K562 (cell line): ENCODE measurements around the gene CEP170. TPM values are rescaled to one million over a fixed set of nuclear protein-coding genes. Genes with fewer than 3 reads are reported as not detected.

Experiments
- ATAC-seq: fragments of 200-7000 bp; cut with Tn5 transposase; 3 replicates; pipeline ENCODE4 v1.9.1; 2020; ENCODE audit warnings: moderate library complexity
- BruUV-seq: library from RNA; stranded (reverse); fragments of 400-500 nt; replicated peaks from 2 replicates; lab custom pipeline; 2021; lab: Mats Ljungman, UMichigan
- CTCF ChIA-PET: fragments of 300-600 bp; formaldehyde crosslinking; extraction: SDS; loops from one replicate; lab custom pipeline; 2021; ENCODE audit warnings: low intra/inter-chr PET ratio; lab: Yijun Ruan, JAX
- POLR2A ChIA-PET: fragments of 300-600, 350-650 bp; sonication (Branson Sonifier 250); formaldehyde crosslinking; extraction: SDS; loops from one replicate; lab custom pipeline; 2021; ENCODE audit warnings: antibody characterized with exemption, inconsistent platforms; lab: Yijun Ruan, JAX
- DNase-seq, 4 experiments: peaks; one replicate each; pipeline versions ENCODE4 v3.0.0 to v3.0.0-alpha.2; 2011 to 2018; ENCODE audit warnings: low spot score in 3 of 4, mixed read lengths in 3 of 4; ENCODE audit errors: extremely low read depth in 1 of 4
- FAIRE-seq: peaks from 2 replicates; lab custom pipeline; 2011; peaks lifted over from hg19 to GRCh38; lab: Jason Lieb, UNC
- H2AFZ ChIP-seq: 2 replicates; pipeline ENCODE4 v1.6.0; 2011; ENCODE audit warnings: low read depth, low read length, control low read depth, inconsistent platforms
- H3K27ac ChIP-seq: fragments of 200-600 bp; 3 replicates; pipeline ENCODE4 v1.8.0; 2011; ENCODE audit warnings: low read depth, mild to moderate bottlenecking, control low read depth, inconsistent platforms, low read length, moderate library complexity, mixed read lengths; ENCODE audit errors: extremely low read depth
- H3K27me3 ChIP-seq, 2 experiments: fragments of 300-600 bp in 1 of 2; 2 replicates in 1 of 2; 3 replicates in 1 of 2; pipeline versions ENCODE4 v1.6.0 to v1.8.0; 2011; ENCODE audit warnings: inconsistent platforms in 2 of 2, low read length in 2 of 2, mild to moderate bottlenecking in 1 of 2, mixed read lengths in 1 of 2, moderate library complexity in 1 of 2; ENCODE audit not compliant: control insufficient read depth in 2 of 2, insufficient read depth in 2 of 2
- H3K36me3 ChIP-seq: fragments of 300-600 bp; 3 replicates; pipeline ENCODE4 v1.8.0; 2011; ENCODE audit warnings: mild to moderate bottlenecking, low read length, inconsistent platforms; ENCODE audit not compliant: control insufficient read depth, insufficient read depth
- H3K4me1 ChIP-seq, 2 experiments: fragments of 200-600 bp in 1 of 2; replicated peaks in 1 of 2; 2 replicates in 1 of 2; 3 replicates in 1 of 2; pipeline versions ENCODE4 v1.5.1 to v1.8.0; 2011; ENCODE audit warnings: inconsistent platforms in 2 of 2, low read length in 2 of 2, mild to moderate bottlenecking in 1 of 2, mixed read lengths in 1 of 2, moderate library complexity in 1 of 2; ENCODE audit not compliant: control insufficient read depth in 2 of 2, insufficient read depth in 2 of 2
- H3K4me2 ChIP-seq: 2 replicates; pipeline ENCODE4 v1.6.1; 2011; ENCODE audit warnings: low read length, control low read depth, inconsistent platforms, mixed read lengths; ENCODE audit not compliant: insufficient read depth
- H3K4me3 ChIP-seq: fragments of 200-600 bp; sonication (generic), shearing (Covaris generic); 2 replicates; pipeline ENCODE4 v1.5.1; 2016; ENCODE audit warnings: control low read depth, inconsistent platforms
- H3K79me2 ChIP-seq: fragments of 200-600 bp; 3 replicates; pipeline ENCODE4 v1.8.0; 2011; ENCODE audit warnings: low read length, inconsistent platforms; ENCODE audit not compliant: control insufficient read depth, insufficient read depth
- H3K9ac ChIP-seq, 2 experiments: 2 replicates each; pipeline versions ENCODE4 v1.6.0 to v1.6.1; 2011; ENCODE audit warnings: low read depth in 2 of 2, low read length in 2 of 2, control low read depth in 1 of 2, inconsistent platforms in 1 of 2, mild to moderate bottlenecking in 1 of 2, mixed read lengths in 1 of 2; ENCODE audit not compliant: insufficient read depth in 1 of 2
- H3K9me1 ChIP-seq: one replicate; pipeline ENCODE4 v1.6.0; 2011; ENCODE audit warnings: inconsistent platforms, mild to moderate bottlenecking, low read length, moderate library complexity; ENCODE audit not compliant: control insufficient read depth, insufficient read depth
- H3K9me3 ChIP-seq: replicated peaks from 2 replicates; pipeline ENCODE4 v1.5.1; 2011; ENCODE audit warnings: low read depth, low read length, inconsistent platforms; ENCODE audit not compliant: control insufficient read depth, insufficient read depth
- H4K20me1 ChIP-seq: replicated peaks from 2 replicates; pipeline ENCODE4 v1.6.1; 2011; ENCODE audit warnings: low read length, inconsistent platforms, mixed read lengths; ENCODE audit not compliant: control insufficient read depth, insufficient read depth
- EP400 ChIP-seq: fragments of 450-650 bp; IDR thresholded peaks from 2 replicates; pipeline ENCODE4 v1.6.1; 2017; ENCODE audit warnings: antibody characterized with exemption, mild to moderate bottlenecking, moderate library complexity
- HMG20A ChIP-seq: fragments of 450-650 bp; formaldehyde crosslinking; conservative IDR thresholded peaks from 2 replicates; pipeline ENCODE4 v1.4.0; 2020; ENCODE audit warnings: mild to moderate bottlenecking, mixed read lengths
- IRF9 ChIP-seq: fragments of 450-650 bp; IDR thresholded peaks from 2 replicates; pipeline ENCODE4 v1.6.1; 2016; ENCODE audit warnings: missing biosample characterization, missing genetic modification characterization
- NFE2 ChIP-seq: IDR thresholded peaks from 2 replicates; pipeline ENCODE4 v1.6.1; 2014; ENCODE audit warnings: antibody characterized with exemption, low read depth
- SMARCC2 ChIP-seq: fragments of 450-650 bp; IDR thresholded peaks from 2 replicates; pipeline ENCODE4 v1.6.1; 2017; ENCODE audit warnings: antibody characterized with exemption, moderate library complexity, mild to moderate bottlenecking, low read depth
- ZBTB40 ChIP-seq, 2 experiments: fragments of 450-650 bp in 1 of 2; sonication (generic) in 1 of 2; formaldehyde crosslinking in 1 of 2; IDR thresholded peaks; 2 replicates each; pipeline versions ENCODE4 v1.7.1 to v1.9.0; 2016 to 2022; ENCODE audit warnings: inconsistent platforms in 1 of 2, mild to moderate bottlenecking in 1 of 2, missing genetic modification reagents in 1 of 2
- ZNF639 ChIP-seq, 2 experiments: fragments of 200-800 bp in 1 of 2; sonication (Bioruptor generic) in 1 of 2; sonication (generic) in 1 of 2; formaldehyde crosslinking in 1 of 2; IDR thresholded peaks in 1 of 2; conservative IDR thresholded peaks in 1 of 2; 2 replicates each; pipeline versions ENCODE4 v1.5.0 to v1.6.1; 2016 to 2020; ENCODE audit warnings: missing compliant biosample characterization in 1 of 2, missing genetic modification characterization in 1 of 2, missing genetic modification reagents in 1 of 2
- WGBS: fragments of 100-300 bp; shearing (Covaris generic); methylation state at CpG from one replicate; pipeline ENCODE4 v1.1.6; 2016; ENCODE audit warnings: low coverage, mixed read lengths; ENCODE audit not compliant: insufficient coverage; ENCODE audit errors: missing lambda C conversion rate; 5-methylcytosine and 5-hydroxymethylcytosine counted together
- in situ Hi-C: fragments of 300-500 bp; cut with MboI; formaldehyde crosslinking; loops from 4 replicates; pipeline ENCODE4 v1.15.0; 2018; ENCODE audit warnings: inconsistent platforms, mixed read lengths
- intact Hi-C: fragments of 100-400 bp; cut with micrococcal nuclease; formaldehyde crosslinking; loops from 2 replicates; pipeline ENCODE4 v1.14.2; 2022
- polyA plus RNA-seq, 8 experiments: library from polyadenylated mRNA; depleted of rRNA in 4 of 8; stranded (reverse) in 5 of 8; unstranded in 3 of 8; fragments of >200 nt; fragmentation: Nextera tagmentation in 2 of 8; fragmentation: Illumina TruSeq in 1 of 8; extraction: Ambion mirVana in 2 of 8; extraction: Trizol in 1 of 8; gene quantifications; 2 replicates each; pipeline versions ENCODE4 v1.2.1 to v1.2.3, GENCODE V29; 2011 to 2014; ENCODE audit warnings: inconsistent platforms in 1 of 8, missing spikeins in 1 of 8
- total RNA-seq, 7 experiments: library from RNA; depleted of rRNA in 6 of 7; stranded (reverse); fragments of >200 nt in 6 of 7; fragmentation: Illumina TruSeq in 2 of 7; extraction: Trizol in 2 of 7; gene quantifications; 2 replicates each; pipeline versions ENCODE4 v1.2.1 to v1.2.3, GENCODE V29; 2011 to 2021; ENCODE audit warnings: low replicate concordance in 1 of 7

The CEP170 gene
- total and polyA plus RNA-seq, 9 of the 15 experiments (the other 6 are each of a cell fraction or from before 2014, with no cell fraction given): 22.6 to 110 (median 68.5) TPM

DNA sequence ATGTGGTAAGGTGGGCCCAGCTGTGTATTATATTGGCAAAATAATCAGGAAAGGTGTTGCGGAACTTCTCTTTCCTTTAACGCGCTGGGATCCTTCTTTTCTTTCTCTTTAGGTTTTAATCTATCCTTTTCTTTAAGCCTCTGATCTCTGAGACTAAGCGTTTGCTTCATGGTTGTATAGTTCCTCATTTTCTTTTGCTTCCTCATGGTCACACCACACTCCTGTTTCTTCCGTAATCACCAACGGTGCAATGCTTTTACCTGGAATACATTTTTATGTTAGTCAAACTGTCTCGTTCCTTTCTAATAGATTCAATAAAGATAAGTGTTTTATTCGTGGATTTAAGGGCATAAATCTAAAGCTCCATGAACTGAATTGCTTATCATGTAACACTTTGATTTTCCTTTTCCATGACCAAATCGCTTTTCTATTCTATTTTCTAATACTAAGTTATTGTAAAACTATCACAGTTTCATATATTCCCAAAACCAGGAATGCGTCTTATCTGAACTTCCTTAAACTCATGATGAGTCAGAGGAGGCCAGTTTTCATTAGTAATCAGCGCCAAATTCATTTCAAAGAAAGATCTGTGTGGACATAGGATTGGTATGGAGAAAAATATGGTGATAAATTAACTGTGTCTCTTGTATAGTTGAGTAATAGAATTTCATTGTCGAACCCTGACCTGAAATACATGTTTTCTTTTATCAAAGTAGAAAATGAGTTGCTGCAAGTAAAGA is 13.0 kb upstream of the CEP170 start:
- Histone ChIP-seq H3K36me3 (peaks cover 10% of the 10 kb centered on the region; the same call in 2 of the 3 replicates), H3K79me2 (peaks cover 14% of the 10 kb centered on the region; the same call in 2 of the 3 replicates), H3K9ac (peak overlapping the region in 1 of 2 experiments; percentile 36; a peak in 2 of 4 replicates), H2AFZ (peak overlapping the region; percentile 78), H4K20me1 (no peaks in the 10 kb centered on the region), H3K27me3 (no peaks in the 10 kb centered on the region), H3K9me1 (no peaks in the 10 kb centered on the region), H3K4me3 (0 out of 2 replicates have a peak overlapping the region, but pooled peaks have one; percentile 5), H3K4me2 (peak overlapping the region; percentile 67), H3K9me3 (no peaks in the 10 kb centered on the region), H3K27ac (peak overlapping the region; percentile 61), H3K4me1 (peaks cover 28 to 55% of the 10 kb centered on the region in 2 experiments)
- DNase-seq (peak in 1 of 4 experiments; percentile 33), FAIRE-seq (no peak), ATAC-seq (peak; percentile 48)
- in situ Hi-C loops: no loop called here
- CTCF ChIA-PET: no interaction called here
- no TSS peak for BruUV-seq
- intact Hi-C loops: no loop called here
- POLR2A ChIA-PET: interaction anchor here (0.6 to 1.3 kb wide), 3 partner anchors 12 to 1436 kb away, joined by 3 to 5 read pairs (median 3); partner anchors contain the start of gene SDCCAG8
- 24% methylated on average over 12 of the region's 12 CpGs for WGBS
- TF ChIP-seq ZNF639 (CRISPR knock-in tag; conservative IDR thresholded peaks at IDR 0.05 in 1 of 2, IDR thresholded peaks at IDR 0.05 in 1 of 2) (peak in 1 of 2 experiments; percentile 48; a peak in 1 of 4 replicates), NFE2 (peak; percentile 69), EP400 (peak; percentile 41), HMG20A (no peak), ZBTB40 (IDR thresholded peaks at IDR 0.05) (0 out of 2 replicates have a peak, but pooled peaks have one; percentile 8), ZBTB40 (CRISPR knock-in tag; IDR thresholded peaks at IDR 0.05) (no peak), SMARCC2 (peak; percentile 23; the same call in 1 of the 2 replicates), IRF9 (tag) (no peak)
